Uterus (tissue), 2 donors: Measurements from ENCODE around the gene C6.

Experiments used
- CTCF ChIP-seq, 4 experiments: fragments of 200-600 bp in 2 of 4; fragments of 450-650 bp in 2 of 4; sonication (generic) in 2 of 4; IDR thresholded peaks; one replicate each; pipeline ENCODE4 v1.5.1; 2016 to 2019; ENCODE audit warnings: antibody characterized with exemption in 4 of 4, mild to moderate bottlenecking in 2 of 4, moderate library complexity in 1 of 4
- POLR2A ChIP-seq, 2 donors: fragments of 450-650 bp; IDR thresholded peaks; one replicate each; pipeline ENCODE4 v1.6.1; 2016; ENCODE audit warnings: antibody characterized with exemption in 2 of 2, mild to moderate bottlenecking in 1 of 2, moderate library complexity in 1 of 2

- TF ChIP-seq CTCF (IDR thresholded peaks at IDR 0.05) (no peak), POLR2A (IDR thresholded peaks at IDR 0.05) (no peak)
These were observed 33.8 kb upstream of the C6 start for GRCh38 chr5:41247135-41247534.
